ENCODE measurements around the gene LOXL4.
"Not testable (repeated sequence)": the region's sequence is repeated elsewhere in the genome, so short reads cannot be mapped to it uniquely, and the experiment has no call there.

The LOXL4 gene

DNA sequence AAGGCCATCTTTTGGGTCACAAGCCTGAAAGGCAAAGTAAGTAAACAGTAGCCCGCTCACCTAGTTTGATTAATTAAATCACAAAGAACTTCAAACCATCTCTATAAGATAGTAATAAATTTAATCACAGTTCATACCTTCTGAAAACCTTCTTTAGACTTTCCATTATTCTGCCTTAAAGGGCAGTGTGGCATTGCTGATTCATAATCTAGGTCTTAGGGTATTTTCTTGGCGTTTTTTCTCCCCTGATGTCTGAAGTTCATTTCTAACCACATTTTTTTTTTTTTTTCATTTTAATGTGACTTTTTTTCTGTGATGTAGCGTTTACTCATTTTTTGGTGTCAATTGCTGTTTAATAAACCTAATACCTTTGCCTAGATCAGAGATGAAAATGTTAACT, 27.5 kb downstream of the LOXL4 start:
- DNase-seq, result no peak

GRCh38 chr10:98238391-98238790, 29.6 kb downstream of the LOXL4 start:
- no peak for DNase-seq

DNA sequence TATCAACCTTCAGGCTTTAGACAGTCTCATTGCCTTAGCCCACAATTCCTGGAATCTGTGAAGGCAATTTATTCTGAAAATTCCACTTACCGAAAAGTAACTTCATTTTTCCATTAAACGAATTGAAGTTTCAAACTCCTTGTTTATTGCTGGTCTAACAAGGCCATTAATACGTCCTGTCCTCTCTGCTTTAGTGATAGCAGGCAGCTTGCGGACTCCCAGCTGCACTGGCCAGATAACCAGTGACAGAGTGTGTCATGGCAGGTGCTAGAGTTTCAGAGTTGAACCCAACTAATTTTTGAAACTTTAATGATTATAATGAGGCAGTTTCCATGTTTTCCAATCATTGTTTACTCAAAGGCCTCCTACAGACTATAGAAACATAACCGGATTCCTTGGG, 31.1 kb downstream of the LOXL4 start:
- no peak for DNase-seq

- DNase-seq, result no peak
Observed at GRCh38 chr10:98235846-98236245, 32.1 kb downstream of the LOXL4 start.

GRCh38 chr10:98231417-98231816, 36.6 kb downstream of the LOXL4 start:
- no peak for DNase-seq

GRCh38 chr10:98228266-98228665, 39.7 kb downstream of the LOXL4 start:
- not testable (repeated sequence) for DNase-seq

GRCh38 chr10:98227713-98228112, 40.3 kb downstream of the LOXL4 start:
- DNase-seq, result not testable (repeated sequence)

DNA sequence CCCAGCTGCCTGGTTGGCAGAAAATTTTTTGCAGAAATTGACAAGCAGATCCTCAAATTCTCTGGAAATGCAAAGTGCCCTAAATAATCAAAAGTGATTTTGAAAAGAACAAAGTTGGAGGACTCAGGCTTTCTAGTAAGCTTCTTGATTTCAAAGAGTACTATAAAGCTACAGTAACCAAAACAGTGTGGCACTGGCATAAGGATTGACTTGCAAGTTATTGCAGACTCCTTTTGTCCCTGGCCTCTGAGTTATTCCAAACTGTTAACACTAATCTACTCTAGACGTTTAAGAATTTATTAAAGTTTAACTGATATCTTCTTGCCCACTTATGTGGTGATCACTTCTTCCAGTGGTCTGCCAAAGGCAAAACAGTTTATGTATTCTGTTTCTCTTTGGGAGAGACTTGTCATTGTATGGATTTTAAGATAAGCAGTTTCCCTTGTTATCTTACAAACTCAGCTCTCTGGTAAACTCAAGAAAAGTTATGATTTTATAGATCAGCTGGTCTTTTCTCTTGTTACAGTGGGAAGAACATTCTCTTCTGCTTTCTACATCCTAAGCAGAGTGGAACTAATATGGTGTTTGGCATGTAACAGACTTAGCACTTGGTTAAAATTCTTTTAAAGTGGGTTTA, 41.4 kb downstream of the LOXL4 start:
- no peak for DNase-seq

DNA sequence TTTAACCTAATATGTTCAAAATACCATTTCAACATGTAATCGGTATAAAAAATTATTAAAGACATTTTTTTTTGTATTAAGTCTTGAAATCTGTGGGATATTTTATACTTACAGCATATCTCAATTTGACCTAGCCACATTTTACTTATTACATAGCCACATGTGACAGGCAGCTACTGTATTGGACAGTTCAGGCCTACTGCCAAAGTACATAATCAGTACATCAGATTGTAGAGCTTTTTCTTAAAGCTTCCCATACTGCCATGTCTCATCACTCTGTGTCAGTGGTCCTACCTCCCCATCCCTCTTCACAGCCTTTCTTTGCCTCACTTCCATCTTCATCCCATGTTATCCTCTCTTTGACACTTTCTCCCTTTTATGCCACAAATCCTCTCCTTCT, 43.0 kb downstream of the LOXL4 start:
- no peak for DNase-seq

DNA sequence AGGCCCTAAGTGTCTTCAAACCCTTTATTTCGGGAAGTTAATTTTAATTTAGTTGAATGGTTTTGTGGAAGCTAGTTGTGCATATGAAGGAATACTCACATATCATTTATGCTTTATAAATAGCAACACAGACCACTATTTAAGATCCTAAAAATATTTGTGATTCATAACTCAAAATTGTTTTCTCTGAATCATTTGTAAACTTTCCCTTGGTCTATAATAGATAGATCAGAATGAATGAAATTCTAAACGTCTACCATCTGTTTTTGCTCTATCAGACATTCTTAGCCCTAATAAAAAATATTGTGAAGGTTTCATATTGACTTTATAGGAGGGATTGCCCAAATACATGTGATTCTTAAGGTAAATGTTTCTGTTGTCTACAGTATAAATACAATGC, 43.5 kb downstream of the LOXL4 start:
- no peak for DNase-seq

- DNase-seq, result no peak
Observed at GRCh38 chr10:98223874-98224273, 44.1 kb downstream of the LOXL4 start.

GRCh38 chr10:98217801-98218200, 50.2 kb downstream of the LOXL4 start:
- no peak for DNase-seq

DNA sequence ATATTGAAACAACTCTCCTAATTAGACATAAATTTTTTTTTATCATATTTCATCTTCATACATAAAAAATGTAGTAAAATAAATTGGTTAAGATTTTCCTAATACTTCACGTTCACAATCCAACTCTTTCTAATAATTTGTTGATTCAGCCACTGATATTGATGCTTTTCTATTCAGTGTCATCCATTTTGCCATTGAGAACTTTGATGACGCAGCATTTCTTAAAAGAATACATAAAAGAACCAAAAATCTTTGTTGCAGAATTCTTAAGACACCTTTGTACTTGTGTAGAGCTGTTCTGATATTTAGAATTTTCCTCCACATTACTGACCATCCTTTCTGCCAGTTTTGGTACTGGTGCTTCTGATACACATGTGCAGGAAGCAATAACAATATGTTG, 52.6 kb downstream of the LOXL4 start:
- DNase-seq, result no peak

GRCh38 chr10:98213740-98214139, 54.3 kb downstream of the LOXL4 start:
- DNase-seq, result no peak

DNA sequence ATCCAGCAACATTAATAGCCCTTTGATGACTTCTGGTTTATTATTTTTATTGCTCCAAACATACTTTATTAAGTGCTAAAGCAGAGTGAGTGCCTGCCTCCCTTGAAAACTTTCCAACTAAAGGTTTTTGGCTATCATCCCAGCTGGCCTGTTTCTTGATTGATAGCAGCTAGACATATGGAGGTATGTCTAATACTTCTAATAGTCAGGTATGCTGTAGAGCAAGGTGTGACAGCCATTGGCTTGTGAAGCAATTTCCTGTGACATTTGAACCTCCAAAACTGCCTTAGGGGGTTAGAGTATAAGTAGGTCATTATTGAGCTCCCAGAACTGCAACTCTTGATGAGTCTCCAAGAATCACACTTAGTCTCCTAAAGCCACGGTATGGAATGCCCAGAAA, 55.8 kb downstream of the LOXL4 start:
- DNase-seq, result no peak

DNA sequence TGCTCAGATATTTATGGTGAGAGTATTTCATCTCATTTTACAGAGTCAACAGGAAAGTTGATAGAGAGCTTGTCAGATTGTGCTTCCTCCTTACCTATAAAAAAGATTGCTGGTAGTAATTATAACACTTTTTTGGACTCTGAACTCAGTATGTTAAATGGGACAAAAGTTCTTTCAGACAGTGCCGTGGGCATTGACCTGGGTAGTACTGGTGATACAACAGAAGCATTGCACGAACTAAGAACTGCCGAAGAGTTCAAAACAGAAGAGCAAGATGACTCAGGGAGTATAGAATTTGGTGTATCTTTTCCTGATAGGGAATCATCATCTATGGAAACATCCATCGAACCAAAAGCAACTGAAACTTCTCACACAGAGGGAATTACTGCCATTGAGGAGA, 58.6 kb downstream of the LOXL4 start:
- DNase-seq, result no peak

DNA sequence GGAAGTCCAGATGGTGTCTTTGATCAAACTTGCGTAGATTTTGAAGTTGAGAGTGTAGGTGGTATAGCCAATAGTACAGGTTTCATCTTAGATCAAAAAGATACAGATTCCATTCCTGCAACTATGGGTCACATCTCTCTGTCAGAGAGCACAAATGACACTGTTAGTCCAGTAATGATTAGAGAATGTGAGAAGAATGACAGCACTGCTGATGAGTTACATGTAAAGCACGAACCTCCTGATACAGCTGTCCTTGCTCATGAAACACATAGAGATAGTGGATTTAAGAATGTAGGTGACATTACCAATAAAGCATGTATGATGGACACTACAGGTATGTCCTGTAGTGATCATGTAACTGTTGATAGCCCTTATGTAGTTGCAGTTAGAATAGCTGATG, 59.1 kb downstream of the LOXL4 start:
- no peak for DNase-seq

- no peak for DNase-seq
Observed at GRCh38 chr10:98205351-98205750, 62.6 kb downstream of the LOXL4 start.

GRCh38 chr10:98202378-98202777, 65.6 kb downstream of the LOXL4 start:
- DNase-seq, result no peak

DNA sequence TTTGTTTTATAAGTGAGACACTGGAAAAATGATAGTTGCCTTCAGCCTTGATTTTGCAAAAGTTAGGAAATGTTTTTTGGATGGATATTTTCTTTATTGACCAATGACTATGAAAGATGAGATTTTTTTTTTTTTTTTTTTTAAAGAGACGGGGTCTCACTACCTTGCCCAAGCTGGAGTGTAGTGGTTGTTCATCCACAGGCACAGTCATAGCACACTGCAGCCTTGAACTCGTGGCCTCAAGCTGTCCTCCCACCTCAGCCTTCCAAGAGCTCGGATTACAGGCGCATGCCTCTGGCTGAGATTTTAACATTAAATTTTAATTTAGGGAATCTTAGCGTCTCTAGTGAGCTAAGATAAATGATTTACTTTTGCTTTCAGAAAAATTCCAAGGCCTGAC, 66.2 kb downstream of the LOXL4 start:
- DNase-seq, result no peak
